Thyroid gland (tissue), 4 donors: Measurements from ENCODE around the gene BCL7C. TPM values are rescaled to one million over a fixed set of nuclear protein-coding genes. Genes with fewer than 3 reads are reported as not detected.

ENCODE experiments used
- DNase-seq, 2 donors: peaks; one replicate each; pipeline ENCODE4 v3.0.0-alpha.2; 2019
- H3K27ac ChIP-seq, 3 donors: fragments of 200-600 bp; sonication (generic); 1 replicate in 2 of 3; 2 replicates in 1 of 3; pipeline ENCODE4 v1.5.1; 2016 to 2019; ENCODE audit warnings: mild to moderate bottlenecking in 1 of 3, moderate library complexity in 1 of 3
- H3K27me3 ChIP-seq: fragments of 200-600 bp; sonication (generic); one replicate; pipeline ENCODE4 v1.5.1; 2019
- H3K36me3 ChIP-seq, 2 donors: fragments of 200-600 bp; sonication (generic); one replicate each; pipeline ENCODE4 v1.5.1; 2016 to 2019
- H3K4me1 ChIP-seq, 2 donors: fragments of 200-600 bp; sonication (generic); one replicate each; pipeline ENCODE4 v1.5.1; 2017 to 2019
- H3K4me3 ChIP-seq, 3 donors: fragments of 200-600 bp; sonication (generic); replicated peaks in 1 of 3; 1 replicate in 2 of 3; 2 replicates in 1 of 3; pipeline ENCODE4 v1.5.1; 2016; ENCODE audit warnings: mild to moderate bottlenecking in 1 of 3
- H3K9me3 ChIP-seq: fragments of 200-600 bp; sonication (generic); one replicate; pipeline ENCODE4 v1.5.1; 2017
- CTCF ChIP-seq, 6 experiments: fragments of 200-600 bp in 3 of 6; fragments of 450-650 bp in 3 of 6; sonication (generic) in 3 of 6; IDR thresholded peaks; one replicate each; pipeline ENCODE4 v1.5.1; 2016 to 2019; ENCODE audit warnings: antibody characterized with exemption in 6 of 6, mild to moderate bottlenecking in 2 of 6, inconsistent platforms in 1 of 6, moderate library complexity in 1 of 6
- POLR2A ChIP-seq, 2 donors: fragments of 450-650 bp; IDR thresholded peaks; one replicate each; pipeline ENCODE4 v1.6.1; 2017; ENCODE audit warnings: antibody characterized with exemption in 2 of 2, mild to moderate bottlenecking in 2 of 2, moderate library complexity in 1 of 2
- WGBS, 2 donors: methylation state at CpG; one replicate each; pipeline ENCODE4 v1.1.5; 2017; 5-methylcytosine and 5-hydroxymethylcytosine counted together
- intact Hi-C: fragments of 100-400 bp; cut with DNase I; formaldehyde crosslinking; loops from one replicate; pipeline ENCODE4 v1.15.1; 2023
- total RNA-seq, 4 donors: library from RNA; depleted of rRNA; stranded (reverse); fragments of >200 nt; gene quantifications; one replicate each; pipeline ENCODE4 v1.2.3, GENCODE V29; 2016

BCL7C gene
- total RNA-seq, 4 donors from 2014 or later: 43.6 to 67.6 (median 47.9) TPM

GRCh38 chr16:30846649-30847402, 47.1 kb downstream of the BCL7C start:
- no peak overlapping the region for H3K4me3 ChIP-seq
- H3K36me3 ChIP-seq: no peaks in the 10 kb centered on the region
- no peaks in the 10 kb centered on the region for H3K27me3 ChIP-seq
- H3K4me1 ChIP-seq: peaks cover 4 to 6% of the 10 kb centered on the region in 2 donors
- intact Hi-C loops: no loop called here
- peak; percentile 32 to 45 for DNase-seq
- 83 to 84% methylated on average over 4 of the region's 4 CpGs for WGBS, 2 donors
- TF ChIP-seq CTCF (IDR thresholded peaks at IDR 0.05) (no peak), POLR2A (IDR thresholded peaks at IDR 0.05) (no peak)
- H3K9me3 ChIP-seq: no peaks in the 10 kb centered on the region
- no peak overlapping the region for H3K27ac ChIP-seq

GRCh38 chr16:30844671-30845449, 49.0 kb downstream of the BCL7C start:
- H3K4me3 ChIP-seq: no peak overlapping the region
- peak; percentile 56 to 75 for DNase-seq

GRCh38 chr16:30844346-30844670, 49.6 kb downstream of the BCL7C start:
- H3K9me3 ChIP-seq: no peaks in the 10 kb centered on the region
- H3K27me3 ChIP-seq: no peaks in the 10 kb centered on the region
- no peak for TF ChIP-seq POLR2A (IDR thresholded peaks at IDR 0.05)
- no peak for TF ChIP-seq CTCF (IDR thresholded peaks at IDR 0.05)
- DNase-seq: no peak
- peaks cover 10 to 16% of the 10 kb centered on the region in 2 donors for H3K4me1 ChIP-seq
- intact Hi-C loops: loop anchor here (2.0 kb wide), 2 partner anchors 58 to 76 kb away; no protein-coding TSS in a partner anchor
- H3K4me3 ChIP-seq: no peak overlapping the region
- no peaks in the 10 kb centered on the region for H3K36me3 ChIP-seq
- 85 to 89% methylated on average over 1 of the region's 1 CpG for WGBS, 2 donors
- H3K27ac ChIP-seq: no peak overlapping the region

More at GRCh38 chr16:30844671-30845449, 49.0 kb downstream of the BCL7C start:
- Histone ChIP-seq H3K9me3 (no peaks in the 10 kb centered on the region), H3K36me3 (no peaks in the 10 kb centered on the region), H3K4me1 (peaks cover 5 to 10% of the 10 kb centered on the region in 2 donors), H3K27ac (peak overlapping the region in 1 of 3 donors; percentile 41), H3K27me3 (no peaks in the 10 kb centered on the region)
- intact Hi-C loops: loop anchor here (2.0 kb wide), 2 partner anchors 58 to 76 kb away; no protein-coding TSS in a partner anchor
- WGBS, 2 donors: 35 to 37% methylated on average over 8 of the region's 8 CpGs
- TF ChIP-seq CTCF (IDR thresholded peaks at IDR 0.05) (peak; percentile 63 to 94 (median 88)), POLR2A (IDR thresholded peaks at IDR 0.05) (no peak)

- 92 to 93% methylated on average over 5 of the region's 5 CpGs for WGBS, 2 donors
- H3K36me3 ChIP-seq: no peaks in the 10 kb centered on the region
- H3K27me3 ChIP-seq: no peaks in the 10 kb centered on the region
- TF ChIP-seq CTCF (IDR thresholded peaks at IDR 0.05) (no peak), POLR2A (IDR thresholded peaks at IDR 0.05) (no peak)
- intact Hi-C loops: no loop called here
- no peak overlapping the region for H3K4me3 ChIP-seq
- H3K27ac ChIP-seq: no peak overlapping the region
- DNase-seq: no peak
- H3K9me3 ChIP-seq: no peaks in the 10 kb centered on the region
- H3K4me1 ChIP-seq: peaks cover 12 to 19% of the 10 kb centered on the region in 2 donors
These were observed 50.4 kb downstream of the BCL7C start for GRCh38 chr16:30843501-30843900.

GRCh38 chr16:30842971-30843370, 50.9 kb downstream of the BCL7C start:
- Histone ChIP-seq H3K9me3 (no peaks in the 10 kb centered on the region), H3K4me3 (no peak overlapping the region), H3K36me3 (no peaks in the 10 kb centered on the region), H3K4me1 (peaks cover 12 to 19% of the 10 kb centered on the region in 2 donors), H3K27ac (no peak overlapping the region), H3K27me3 (no peaks in the 10 kb centered on the region)
- DNase-seq: no peak
- intact Hi-C loops: no loop called here
- TF ChIP-seq CTCF (IDR thresholded peaks at IDR 0.05) (no peak), POLR2A (IDR thresholded peaks at IDR 0.05) (no peak)
- WGBS, 2 donors: 91 to 94% methylated on average over 4 of the region's 4 CpGs
